Measurements from ENCODE around the gene MYOZ3.
A peak's percentile ranks its signal among the peaks of the same experiment; 100 is the strongest.

The MYOZ3 gene

DNA sequence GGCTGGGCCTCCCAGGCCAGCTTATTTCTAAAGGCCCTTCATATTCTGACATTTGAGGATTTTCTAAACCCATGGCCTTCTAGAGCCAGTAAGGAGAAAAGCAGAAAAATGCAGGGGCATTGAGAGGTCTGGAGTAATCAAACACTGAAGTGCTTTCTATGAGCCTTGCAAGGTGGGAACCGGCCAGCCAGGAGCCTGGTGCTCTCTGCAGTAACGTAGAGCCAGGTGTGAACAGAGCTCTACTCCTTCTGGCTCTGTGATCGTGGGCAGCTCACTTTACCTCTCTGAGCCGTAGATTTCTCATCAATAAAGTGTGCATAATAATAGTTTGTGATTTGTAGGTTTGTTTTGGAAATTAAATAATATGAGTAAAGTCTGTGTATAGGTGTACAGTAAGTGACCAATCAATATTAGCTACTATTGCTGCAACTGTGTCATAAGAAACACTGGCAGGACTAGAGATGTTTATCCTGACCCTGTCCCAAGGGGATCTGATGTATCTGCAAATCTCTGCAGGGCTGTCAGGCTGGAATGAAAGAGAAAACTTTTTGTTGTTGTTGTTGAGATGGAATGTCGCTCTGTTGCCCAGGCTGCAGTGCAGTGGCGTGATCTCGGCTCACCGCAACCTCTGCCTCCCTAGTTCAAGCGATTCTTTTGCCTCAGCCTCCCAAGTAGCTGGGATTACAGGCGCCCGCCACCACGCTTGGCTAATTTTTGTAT lies 17.9 kb upstream of the MYOZ3 start:
- DNase-seq (ENCODE audit: low spot score) = no peak

DNA sequence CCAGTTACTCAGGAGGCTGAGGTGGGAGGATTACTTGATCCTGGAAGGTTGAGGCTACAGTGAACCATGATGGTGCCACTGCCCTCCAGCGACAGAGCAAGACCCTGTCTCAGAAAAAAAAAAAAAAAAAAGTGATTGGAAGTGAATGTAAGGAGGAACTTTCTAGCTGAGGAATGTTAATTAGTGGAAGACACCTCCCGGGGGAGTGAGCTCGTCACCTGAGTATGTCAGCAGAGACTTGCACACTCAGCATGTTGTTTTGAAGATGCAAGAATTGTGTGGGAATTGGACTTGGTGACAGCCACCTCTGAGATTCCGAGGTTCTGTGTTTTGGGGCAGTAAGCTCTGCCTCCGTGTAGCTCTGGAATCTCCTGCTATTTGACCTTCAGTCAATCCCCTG lies 17.0 kb upstream of the MYOZ3 start:
- no peak for DNase-seq (ENCODE audit: low spot score)

DNA sequence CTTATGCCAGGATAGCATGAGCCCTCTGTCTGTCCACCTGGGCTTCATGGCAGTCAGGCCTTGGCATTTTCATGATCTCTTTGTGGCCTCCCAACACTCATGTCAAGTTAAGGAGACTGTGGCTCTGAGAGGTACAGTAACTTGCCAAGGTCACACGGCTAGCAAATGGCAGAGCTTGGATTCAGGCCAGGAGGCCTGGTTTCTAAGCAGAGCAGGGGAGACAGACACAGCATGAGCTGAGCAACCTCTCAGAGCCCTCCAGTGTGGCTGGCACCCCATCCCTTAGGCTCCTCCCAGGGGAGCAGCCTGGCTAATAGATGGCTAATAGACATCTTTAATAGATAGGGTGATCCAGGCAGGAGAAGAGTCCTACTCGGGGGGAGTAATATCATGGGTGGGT lies 16.5 kb upstream of the MYOZ3 start:
- DNase-seq (ENCODE audit: low spot score) = no peak

DNA sequence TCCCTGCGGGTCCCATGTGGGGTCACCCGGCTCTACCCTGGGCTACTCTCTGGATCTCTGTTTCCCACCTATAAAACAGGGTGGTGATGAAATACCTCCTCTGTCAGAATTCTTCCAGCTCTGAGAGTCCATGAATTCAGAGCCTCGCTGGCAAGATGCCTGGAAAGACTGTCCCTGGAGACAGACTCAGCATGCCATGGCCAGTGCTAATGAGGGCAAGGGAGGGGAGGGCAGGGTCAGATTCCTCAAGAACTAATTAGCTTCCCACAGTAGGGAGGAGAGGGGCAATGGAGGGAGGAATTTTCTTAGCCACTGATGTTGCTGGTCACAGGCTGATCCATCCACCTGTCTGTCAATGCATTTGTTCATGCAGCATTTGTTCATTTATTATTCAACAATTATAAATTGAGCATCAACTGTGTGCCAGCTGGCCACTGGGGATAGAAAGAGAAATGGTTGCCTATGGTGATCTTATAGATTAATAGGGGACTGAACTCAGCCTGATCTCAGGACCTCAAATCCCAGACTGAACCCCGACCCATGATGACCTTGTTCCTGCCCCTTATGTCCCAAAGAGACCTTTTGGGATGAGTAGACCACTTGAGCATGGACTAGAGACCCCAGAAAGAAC lies 15.9 kb upstream of the MYOZ3 start:
- DNase-seq (ENCODE audit: low spot score) = no peak

DNA sequence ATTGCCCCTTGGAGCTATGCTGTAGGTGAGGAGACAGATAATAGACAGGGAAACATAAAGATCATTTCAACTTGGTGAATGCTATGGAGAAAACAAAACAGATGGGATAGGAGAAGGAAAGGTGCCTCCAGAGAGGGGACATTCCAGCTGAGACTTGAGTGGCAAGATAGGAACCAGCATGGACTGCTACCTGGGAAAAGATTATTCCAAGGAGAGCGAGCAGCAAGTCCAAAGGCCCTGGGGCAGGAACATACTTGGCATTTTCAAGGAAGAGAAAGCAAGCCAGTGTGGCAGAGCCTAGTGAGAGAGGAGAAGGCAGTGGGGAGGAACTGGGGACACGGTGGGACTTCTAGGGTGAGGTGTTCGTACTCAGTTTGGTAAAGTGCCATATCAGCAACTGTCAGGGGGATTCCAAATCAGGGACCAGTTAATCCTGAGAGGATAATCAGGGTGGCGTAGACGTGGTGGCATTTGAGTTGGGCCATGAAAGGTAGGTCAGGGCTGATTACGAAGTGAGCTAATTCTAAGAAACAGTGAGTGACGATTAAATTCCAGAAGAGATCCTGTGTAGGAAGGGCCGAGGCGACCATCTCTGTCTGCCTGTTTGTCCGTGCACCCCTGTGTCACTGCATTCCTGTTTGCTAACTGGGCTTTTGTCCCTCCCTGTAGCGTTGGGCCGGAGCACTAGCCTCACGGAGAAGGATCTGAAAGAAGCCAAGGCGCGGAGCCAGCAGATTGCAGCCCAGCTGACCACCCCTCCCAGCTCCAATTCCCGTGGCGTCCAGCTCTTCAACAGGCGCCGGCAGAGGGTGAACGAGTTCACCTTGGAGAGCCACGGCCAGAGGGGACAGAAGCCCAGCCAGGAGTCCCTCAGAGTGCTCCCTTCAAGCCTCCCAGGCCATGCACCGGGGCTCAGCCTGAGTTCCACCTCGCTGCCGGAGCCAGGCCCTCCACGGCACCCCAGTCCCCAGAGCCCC lies 13.5 kb upstream of the MYOZ3 start:
- peak; percentile 48 for DNase-seq (ENCODE audit: low spot score)

DNA sequence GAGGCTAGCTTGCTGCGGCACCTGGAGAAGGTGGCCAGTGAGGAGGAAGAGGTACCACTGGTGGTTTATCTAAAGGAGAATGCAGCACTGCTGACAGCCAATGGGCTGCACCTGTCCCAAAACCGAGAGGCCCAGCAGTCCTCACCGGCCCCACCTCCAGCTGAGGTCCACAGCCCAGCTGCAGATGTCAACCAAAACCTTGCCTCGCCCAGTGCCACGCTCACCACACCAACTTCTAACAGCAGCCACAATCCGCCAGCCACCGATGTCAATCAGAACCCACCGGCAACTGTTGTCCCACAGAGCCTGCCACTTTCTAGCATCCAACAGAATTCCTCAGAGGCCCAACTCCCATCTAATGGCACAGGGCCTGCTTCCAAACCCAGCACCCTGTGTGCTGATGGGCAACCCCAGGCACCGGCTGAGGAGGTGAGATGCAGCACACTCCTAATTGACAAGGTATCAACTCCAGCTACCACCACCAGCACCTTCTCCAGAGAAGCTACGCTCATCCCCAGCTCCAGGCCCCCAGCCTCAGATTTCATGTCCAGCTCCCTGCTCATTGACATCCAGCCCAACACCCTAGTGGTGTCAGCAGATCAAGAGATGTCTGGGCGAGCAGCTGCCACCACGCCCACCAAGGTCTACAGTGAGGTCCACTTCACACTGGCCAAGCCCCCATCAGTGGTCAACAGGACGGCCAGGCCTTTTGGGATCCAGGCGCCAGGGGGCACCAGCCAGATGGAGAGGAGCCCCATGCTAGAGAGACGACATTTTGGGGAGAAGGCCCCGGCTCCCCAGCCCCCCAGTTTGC lies 12.6 kb upstream of the MYOZ3 start:
- no peak for DNase-seq (ENCODE audit: low spot score)

DNA sequence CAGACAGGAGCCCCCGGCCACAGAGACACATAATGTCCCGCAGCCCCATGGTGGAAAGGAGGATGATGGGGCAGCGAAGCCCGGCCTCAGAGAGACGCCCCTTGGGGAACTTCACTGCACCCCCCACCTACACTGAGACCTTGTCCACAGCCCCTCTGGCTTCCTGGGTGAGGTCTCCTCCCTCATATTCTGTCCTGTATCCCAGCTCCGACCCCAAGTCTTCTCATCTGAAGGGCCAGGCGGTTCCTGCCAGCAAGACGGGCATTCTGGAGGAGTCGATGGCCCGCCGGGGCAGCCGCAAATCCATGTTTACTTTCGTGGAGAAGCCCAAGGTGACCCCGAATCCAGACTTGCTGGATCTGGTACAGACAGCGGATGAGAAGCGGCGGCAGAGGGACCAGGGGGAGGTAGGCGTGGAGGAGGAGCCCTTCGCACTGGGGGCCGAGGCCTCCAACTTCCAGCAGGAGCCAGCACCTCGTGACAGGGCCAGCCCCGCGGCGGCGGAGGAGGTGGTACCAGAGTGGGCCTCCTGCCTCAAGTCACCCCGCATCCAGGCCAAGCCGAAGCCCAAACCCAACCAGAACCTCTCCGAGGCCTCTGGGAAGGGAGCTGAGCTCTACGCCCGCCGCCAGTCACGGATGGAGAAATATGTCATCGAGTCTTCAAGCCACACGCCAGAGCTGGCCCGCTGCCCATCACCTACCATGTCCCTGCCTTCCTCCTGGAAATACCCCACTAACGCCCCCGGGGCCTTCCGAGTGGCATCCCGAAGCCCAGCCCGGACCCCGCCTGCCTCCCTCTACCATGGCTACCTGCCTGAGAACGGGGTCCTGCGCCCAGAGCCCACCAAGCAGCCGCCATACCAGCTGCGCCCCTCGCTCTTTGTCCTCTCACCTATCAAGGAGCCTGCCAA lies 11.7 kb upstream of the MYOZ3 start:
- no peak for DNase-seq (ENCODE audit: low spot score)

DNA sequence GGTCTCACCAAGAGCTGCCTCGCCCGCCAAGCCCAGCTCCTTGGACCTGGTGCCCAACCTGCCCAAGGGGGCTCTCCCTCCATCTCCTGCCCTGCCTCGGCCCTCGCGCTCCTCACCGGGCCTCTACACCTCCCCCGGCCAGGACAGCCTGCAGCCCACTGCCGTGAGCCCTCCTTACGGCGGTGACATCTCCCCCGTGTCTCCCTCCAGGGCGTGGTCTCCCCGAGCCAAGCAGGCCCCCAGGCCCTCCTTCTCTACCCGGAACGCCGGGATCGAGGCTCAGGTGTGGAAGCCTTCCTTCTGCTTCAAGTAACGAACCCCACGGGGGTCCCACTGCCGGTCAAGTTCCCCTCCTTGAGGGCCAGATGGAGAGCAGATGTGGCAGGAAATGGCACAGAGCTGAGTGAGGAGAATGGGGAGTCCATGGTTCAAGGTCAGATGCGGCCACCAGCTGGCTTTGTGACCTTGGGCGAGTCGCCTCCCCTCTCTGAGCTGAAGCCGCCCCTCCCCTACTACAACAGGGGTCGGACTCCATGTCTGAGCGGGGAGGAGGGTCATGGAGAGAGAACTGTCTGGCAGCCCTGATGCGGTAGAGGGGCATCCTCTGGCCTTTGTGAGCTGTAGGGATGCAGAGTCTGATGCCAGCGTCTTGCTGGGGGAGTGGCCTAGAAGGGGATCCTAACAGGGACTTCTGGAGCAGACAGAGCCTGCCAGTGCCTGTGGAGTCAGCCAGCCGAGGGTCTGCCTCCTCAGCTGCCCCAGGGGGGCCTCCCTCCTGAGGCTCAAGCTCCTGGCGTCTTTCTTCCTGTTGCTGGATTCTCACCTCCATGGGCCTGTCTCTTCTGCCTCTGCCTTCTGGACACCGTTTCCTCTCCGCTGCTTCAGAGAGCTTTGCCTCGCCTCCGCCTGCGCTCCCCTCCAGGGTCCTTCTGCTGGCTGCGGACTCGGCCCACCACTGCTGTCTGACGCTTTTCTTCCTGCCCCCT lies 10.7 kb upstream of the MYOZ3 start:
- no peak for DNase-seq (ENCODE audit: low spot score)

DNA sequence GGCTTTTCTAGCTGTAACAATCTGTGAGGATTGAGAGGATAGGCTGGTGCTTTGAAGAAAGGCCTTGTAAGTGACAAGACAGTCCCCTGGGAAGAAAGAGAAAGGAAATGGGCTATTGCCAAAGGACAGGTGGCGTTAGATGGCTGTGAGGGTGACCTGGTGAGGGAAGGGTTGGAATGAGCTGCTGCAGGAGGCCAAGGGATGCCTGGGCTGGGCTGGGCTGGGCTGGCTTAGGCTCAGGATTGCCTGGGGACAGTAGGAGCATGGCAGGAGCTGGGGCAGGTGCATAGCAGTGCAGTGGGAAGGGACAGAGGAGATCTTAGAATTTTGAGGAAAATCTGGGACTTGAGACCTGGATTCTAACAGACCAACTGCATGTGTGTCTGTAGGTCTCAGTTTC lies 9.7 kb upstream of the MYOZ3 start:
- DNase-seq (ENCODE audit: low spot score) = no peak

DNA sequence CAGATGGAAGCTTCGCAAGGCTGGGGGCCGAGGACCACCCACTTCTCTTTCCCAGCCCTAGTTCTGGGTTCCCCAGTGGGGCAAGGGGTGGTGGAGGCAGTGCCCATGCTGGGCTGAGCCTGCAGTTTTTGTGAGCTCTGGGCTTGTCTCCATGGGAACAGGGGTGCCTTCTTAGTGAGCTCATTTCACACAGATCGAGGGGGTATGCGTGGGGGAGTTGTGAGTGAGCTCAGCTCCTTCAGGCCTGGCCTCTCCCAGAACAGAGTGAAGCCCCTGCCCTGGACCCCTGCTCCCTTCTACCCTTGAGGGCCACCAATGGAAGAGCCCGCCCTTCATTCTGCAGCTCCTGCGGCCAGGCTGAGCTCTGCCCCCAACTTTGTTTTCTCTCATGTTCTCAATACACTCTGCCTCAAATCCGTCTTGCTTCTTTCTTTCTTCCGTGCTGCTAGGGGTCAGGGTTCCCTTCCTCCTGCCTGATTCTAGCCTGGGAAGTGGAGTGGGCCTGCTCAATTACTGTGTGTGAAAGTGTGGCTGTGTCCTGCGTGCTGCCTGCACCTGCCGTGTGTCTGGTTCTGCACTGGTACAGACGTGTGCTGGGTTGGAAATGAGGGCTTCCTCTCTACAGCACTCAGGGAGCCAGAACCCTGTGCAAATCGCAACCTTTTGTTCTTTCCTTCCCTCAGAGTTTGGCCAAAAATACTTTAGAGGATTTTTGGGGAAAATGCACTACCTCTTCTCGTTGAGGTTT lies 9.0 kb upstream of the MYOZ3 start:
- no peak for DNase-seq (ENCODE audit: low spot score)

DNA sequence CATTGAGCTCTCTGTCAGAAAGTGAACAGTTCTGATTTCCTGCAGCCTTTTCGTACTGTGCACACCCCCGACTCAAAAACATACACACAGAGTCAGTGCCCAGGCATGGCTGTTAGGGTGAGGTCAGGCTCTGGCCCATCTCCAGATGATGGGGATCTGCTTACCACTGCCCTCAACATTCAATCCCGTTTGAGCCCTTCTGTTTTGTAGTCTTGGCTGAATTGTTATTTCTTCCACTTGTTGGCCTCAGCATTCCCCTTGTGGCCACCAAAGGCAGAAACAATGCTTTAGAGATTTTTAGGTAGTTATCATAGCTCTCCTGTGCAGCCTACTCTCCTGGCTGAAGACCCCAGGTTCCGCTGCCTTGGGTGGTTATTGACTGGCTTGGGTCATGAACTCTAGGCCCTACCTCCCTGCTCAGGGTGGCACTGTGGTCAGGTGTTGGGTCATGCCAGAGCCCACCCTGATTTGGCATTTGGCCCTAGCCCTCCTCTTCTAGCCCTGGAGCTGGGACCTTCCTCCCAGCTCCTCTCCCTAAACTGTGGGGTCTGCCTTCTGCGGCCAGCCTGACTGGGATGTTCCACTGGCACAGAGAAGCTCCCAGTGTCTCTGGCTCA lies 7.8 kb upstream of the MYOZ3 start:
- no peak for DNase-seq (ENCODE audit: low spot score)

DNA sequence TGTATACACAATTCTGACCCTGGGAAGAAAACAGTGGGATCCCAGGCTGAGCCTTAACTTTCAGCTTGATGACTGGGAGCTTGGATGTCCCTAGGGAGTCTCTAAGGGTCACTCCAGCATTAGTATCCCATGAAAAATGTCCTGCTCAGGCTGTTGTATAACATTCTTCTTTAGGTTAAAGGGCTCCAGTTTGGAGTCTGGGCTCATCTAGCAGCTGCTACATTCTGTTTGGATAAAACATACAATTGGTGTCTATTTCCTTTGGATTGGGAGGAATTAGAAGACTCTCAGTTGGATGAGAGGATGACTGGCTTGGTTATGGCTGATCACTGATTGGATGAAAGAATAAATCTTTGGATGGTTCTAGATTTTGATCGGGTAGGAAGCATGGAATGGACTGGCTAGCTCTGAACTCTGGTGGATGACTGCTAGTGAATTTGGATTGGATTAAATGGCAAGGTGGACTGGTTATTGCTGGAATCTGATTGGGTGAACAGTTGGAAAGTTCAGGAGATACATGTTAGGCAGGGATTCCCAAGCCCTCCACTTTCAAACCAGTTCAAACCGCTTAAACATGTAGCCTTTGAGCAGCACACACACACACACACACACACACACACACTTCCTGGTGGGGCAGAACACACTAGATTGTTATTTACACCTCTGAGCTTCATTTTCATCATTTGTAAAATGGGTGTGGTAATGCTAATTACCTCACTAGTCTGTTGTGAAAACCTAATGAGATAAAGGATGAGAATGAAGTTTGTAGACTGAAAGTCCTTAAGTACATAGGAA lies 7.1 kb upstream of the MYOZ3 start:
- DNase-seq (ENCODE audit: low spot score) = no peak

DNA sequence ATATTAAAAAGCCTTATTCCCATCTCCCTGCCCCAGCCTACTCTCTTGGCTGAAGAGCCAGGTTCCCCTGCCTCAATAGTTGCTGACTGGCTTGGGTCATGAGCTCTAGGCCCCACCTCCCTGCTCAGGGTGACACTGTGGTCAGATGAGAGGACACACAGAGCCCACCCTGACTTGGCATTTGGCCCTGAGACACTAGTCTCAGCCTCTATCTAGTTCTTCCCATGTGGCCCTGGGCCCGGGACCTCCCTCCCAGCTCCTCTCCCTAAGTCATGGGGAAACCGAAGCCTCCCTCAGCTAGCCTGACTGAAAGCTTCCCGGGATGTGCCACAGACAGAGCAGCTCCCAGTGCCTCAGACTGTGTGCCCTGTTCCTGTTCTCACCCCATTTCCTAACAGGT lies 5.8 kb upstream of the MYOZ3 start:
- DNase-seq (ENCODE audit: low spot score) = no peak

DNA sequence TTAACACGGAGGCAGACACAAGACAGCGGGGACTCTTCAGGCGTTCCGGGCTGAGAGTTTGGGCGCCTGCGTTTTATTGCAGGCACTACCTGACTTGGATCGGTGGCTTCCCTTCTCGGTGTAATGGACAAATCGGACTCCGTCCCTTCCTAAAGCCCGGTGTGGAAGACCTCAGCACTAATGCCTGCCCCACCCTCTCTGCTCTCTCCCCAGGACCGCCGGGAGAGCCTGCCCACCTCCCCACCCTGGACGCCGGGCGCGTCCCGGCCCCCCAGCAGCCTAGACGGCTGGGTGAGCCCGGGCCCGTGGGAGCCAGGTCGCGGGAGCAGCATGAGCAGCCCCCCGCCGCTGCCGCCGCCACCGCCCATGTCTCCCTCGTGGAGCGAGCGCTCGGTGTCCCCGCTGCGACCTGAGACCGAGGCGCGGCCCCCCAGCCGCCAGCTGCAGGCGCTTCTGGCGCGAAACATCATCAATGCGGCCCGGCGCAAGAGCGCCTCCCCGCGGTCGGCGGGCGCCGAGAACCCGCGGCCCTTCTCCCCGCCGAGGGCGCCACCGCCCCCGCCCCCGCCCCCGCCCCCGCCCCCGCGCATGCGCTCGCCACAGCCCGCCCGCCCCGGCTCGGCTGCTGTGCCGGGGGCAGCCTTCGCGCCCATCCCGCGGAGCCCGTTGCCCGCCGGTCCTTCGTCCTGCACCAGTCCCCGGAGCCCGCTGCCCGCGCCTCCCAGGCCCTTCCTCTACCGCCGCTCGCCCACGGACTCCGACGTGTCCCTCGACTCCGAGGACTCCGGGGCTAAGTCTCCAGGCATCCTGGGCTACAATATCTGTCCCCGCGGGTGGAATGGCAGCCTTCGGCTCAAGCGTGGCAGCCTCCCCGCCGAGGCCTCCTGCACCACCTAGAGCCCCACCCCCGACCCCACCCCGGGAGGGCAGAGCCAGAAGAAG lies 4.6 kb upstream of the MYOZ3 start:
- DNase-seq (ENCODE audit: low spot score) = no peak

DNA sequence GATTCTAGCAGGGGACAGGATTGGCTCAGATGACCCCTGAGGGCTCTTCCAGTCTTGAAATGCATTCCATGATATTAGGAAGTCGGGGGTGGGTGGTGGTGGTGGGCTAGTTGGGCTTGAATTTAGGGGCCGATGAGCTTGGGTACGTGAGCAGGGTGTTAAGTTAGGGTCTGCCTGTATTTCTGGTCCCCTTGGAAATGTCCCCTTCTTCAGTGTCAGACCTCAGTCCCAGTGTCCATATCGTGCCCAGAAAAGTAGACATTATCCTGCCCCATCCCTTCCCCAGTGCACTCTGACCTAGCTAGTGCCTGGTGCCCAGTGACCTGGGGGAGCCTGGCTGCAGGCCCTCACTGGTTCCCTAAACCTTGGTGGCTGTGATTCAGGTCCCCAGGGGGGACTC lies 2.9 kb upstream of the MYOZ3 start:
- no peak for DNase-seq (ENCODE audit: low spot score)

DNA sequence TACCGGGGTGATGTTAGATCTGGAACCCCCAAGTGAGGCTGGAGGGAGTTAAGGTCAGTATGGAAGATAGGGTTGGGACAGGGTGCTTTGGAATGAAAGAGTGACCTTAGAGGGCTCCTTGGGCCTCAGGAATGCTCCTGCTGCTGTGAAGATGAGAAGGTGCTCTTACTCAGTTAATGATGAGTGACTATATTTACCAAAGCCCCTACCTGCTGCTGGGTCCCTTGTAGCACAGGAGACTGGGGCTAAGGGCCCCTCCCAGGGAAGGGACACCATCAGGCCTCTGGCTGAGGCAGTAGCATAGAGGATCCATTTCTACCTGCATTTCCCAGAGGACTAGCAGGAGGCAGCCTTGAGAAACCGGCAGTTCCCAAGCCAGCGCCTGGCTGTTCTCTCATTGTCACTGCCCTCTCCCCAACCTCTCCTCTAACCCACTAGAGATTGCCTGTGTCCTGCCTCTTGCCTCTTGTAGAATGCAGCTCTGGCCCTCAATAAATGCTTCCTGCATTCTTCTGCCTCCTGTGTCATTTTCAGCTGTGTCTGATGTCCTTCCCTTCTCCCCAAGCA lies 2.3 kb upstream of the MYOZ3 start:
- no peak for DNase-seq (ENCODE audit: low spot score)
